Activated T-cell treated with anti-CD3 and anti-CD28 coated beads, Interleukin-2, amount 50 U/mL, for 4 hours (primary cell): Measurements from ENCODE around the gene NAA50. TPM values are rescaled to one million over a fixed set of nuclear protein-coding genes. Genes with fewer than 3 reads are reported as not detected.
A peak's percentile ranks its signal among the peaks of the same experiment; 100 is the strongest.

Experiments
- ATAC-seq, 2 donors: fragments of 200-7000 bp; cut with Tn5 transposase; one replicate each; pipeline ENCODE4 v1.10.0; 2021
- DNase-seq: peaks from one replicate; pipeline ENCODE4 v3.0.0-alpha.2; 2020
- H3K27me3 Mint-ChIP-seq: one replicate; pipeline ENCODE4 v1.8.0; 2021; ENCODE audit warnings: low read depth, mixed read lengths
- H3K36me3 Mint-ChIP-seq: one replicate; pipeline ENCODE4 v1.8.0; 2022; ENCODE audit warnings: mixed read lengths; ENCODE audit not compliant: insufficient read depth
- H3K4me1 Mint-ChIP-seq: one replicate; pipeline ENCODE4 v1.8.0; 2021; ENCODE audit warnings: low read depth, mixed read lengths
- H3K4me3 Mint-ChIP-seq: one replicate; pipeline ENCODE4 v1.8.0; 2021; ENCODE audit warnings: mild to moderate bottlenecking, moderate library complexity, mixed read lengths
- H3K9me3 Mint-ChIP-seq: one replicate; pipeline ENCODE4 v1.8.0; 2021; ENCODE audit warnings: mixed read lengths
- total RNA-seq, 3 donors: library from RNA; stranded (reverse); gene quantifications; one replicate each; pipeline ENCODE4 v1.2.1, GENCODE V29; 2021

Gene NAA50
- total RNA-seq, 3 donors from 2014 or later, result 228 to 273 (median 249) TPM

- Mint-ChIP-seq H3K36me3 (peaks cover 9% of the 10 kb centered on the region), H3K4me3 (no peak overlapping the region), H3K9me3 (peaks cover 4% of the 10 kb centered on the region), H3K4me1 (peaks cover 22% of the 10 kb centered on the region), H3K27me3 (no peaks in the 10 kb centered on the region)
- DNase-seq (no peak), ATAC-seq (no peak)
Measured at GRCh38 chr3:113753376-113753985, 7.4 kb upstream of the NAA50 start.

DNA sequence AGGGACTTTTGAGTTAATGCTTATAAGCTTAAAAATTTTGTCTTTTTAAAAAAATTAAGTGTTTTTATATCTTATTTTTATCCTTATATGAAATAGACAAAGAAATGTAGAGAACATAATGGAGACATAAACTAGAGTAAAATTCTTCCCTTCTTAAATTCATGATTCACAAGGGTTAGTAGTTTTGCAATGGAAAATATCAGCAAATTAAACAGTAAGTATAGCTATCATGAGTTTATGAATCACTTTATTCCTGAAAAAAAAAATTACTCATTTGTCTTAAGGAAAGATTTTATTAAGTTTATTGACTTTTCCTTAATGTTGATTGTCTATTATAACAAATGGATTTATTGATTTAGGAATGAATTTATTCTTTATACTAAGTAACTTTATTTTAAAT is 5.1 kb upstream of the NAA50 start:
- H3K36me3 Mint-ChIP-seq, result peaks cover 2% of the 10 kb centered on the region
- H3K4me3 Mint-ChIP-seq, result no peak overlapping the region
- no peak for DNase-seq
- ATAC-seq, result no peak
- no peaks in the 10 kb centered on the region for H3K9me3 Mint-ChIP-seq
- no peaks in the 10 kb centered on the region for H3K27me3 Mint-ChIP-seq
- peaks cover 36% of the 10 kb centered on the region for H3K4me1 Mint-ChIP-seq

DNA sequence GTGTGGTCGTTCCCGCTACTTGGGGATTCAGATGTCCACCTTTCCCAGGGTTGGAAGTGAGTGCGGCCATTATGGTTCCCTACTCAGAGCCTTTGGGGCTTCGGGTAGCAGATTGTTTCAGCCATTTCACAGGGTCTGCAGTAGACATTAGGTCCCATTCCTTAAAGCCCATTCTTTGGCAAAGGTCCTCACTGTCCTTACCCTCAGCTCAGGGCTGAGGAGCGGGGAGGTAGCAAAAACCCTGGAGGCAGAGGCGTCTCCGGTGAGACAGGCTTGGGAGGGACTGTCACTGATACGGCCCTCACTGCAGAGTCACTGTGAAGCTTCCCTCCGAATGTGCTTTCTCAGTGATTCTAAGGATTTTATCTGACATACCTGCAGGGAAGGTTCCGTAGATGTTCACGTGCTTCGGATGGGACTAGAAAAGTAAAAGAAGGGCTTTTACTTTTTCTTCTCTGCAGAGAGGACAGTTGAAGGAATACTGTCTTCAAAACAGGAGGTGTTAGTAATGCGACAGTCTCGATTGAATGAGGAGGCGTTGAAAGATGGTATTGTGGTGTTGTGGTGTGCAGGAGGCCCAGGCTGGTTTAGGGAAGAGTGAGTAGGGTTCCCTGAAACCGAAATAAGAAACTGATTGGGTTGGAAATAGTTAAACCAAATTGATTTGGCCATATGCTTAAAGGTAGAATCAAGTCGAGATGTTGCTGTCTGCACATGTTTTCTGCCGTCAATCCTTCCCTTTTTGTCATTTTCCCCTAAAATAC is 1.4 kb upstream of the NAA50 start:
- H3K9me3 Mint-ChIP-seq, result no peaks in the 10 kb centered on the region
- ATAC-seq (peak; percentile 36 to 39), DNase-seq (no peak)
- H3K36me3 Mint-ChIP-seq, result peaks cover 6% of the 10 kb centered on the region
- H3K27me3 Mint-ChIP-seq, result no peaks in the 10 kb centered on the region
- H3K4me3 Mint-ChIP-seq, result peak overlapping the region; percentile 95
- peaks cover 50% of the 10 kb centered on the region for H3K4me1 Mint-ChIP-seq

DNA sequence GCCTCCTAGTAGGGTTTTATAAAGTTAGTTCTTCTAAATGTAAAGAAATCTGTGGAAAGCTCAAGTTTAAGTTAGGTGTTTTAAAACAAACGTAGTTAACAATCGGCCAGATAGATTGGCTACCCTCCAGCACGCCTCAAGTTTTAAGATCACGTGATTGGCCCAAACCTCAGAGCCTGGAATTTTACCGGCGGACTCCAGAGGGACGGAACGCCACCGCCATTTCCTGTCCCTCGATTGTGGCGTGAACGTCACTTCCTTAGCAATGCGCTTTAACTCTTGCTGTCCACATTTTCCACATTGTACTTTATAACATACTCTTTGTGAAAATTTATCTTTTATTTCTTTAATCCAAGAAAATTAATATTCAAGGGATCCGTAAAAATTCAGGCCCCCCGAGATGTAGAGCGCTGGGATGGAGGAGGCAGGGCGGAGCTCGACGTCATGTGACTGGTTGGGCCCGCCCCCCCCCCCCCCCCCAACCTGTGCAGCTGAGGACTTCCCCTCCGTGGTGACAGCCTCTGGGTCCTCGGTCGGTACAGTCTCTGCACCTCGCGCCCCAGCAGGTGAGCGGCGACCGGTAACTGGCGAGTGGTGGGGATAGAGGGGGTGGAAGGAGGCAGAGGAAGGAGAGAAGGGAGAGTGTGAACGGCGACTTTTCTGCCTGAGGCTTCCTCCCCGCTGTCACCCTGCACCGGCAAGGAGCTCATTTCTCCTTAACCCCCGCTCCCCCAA is 666 bp upstream of the NAA50 start, which contains the start of gene ATP6V1A:
ATP6V1A (plus strand) TSS at position 488 of the 735 bp plus-strand sequence. CDS start 31,719 bp downstream, outside the sequence.
- DNase-seq, result peak; percentile 70
- ATAC-seq, result peak; percentile 47 to 49
- Mint-ChIP-seq H3K4me3 (peak within 1 kb of the TSS; percentile 95), H3K27me3 (no peaks in the 10 kb centered on the region), H3K36me3 (peaks cover 6% of the 10 kb centered on the region), H3K4me1 (peaks cover 57% of the 10 kb centered on the region), H3K9me3 (no peaks in the 10 kb centered on the region)

- Mint-ChIP-seq H3K36me3 (peaks cover 14% of the 10 kb centered on the region), H3K4me3 (peak overlapping the region; percentile 95)
- DNase-seq, result peak; percentile 74
Measured at GRCh38 chr3:113744941-113745755, 901 bp downstream of the NAA50 start.

DNA sequence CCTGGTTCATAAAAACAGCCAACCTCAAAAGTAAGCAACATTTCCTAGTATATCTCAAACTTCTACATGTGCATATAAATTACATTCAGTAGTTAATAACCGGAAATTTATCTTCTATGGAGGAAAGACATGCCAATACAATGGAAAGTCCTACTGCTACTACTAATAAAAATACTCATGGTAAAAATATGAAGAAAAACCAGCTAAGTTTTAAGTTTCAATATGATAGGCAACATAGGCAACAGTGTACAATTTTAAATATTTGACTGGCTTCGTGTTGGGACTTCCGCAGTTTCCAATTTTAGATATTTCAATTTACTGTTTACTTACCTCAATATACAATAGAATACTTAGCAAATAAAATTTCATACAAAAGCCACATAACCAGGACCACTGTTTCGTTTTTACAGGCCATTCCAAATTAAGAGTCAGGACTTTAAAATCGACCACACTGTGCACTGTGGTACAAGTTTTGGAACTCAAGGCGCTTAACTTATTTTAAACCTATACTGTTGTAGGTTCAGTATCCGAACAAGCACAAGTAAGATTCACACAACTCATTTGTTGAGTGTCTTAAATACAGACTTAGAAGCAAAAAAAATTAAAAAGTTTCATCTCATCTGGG is 2.9 kb downstream of the NAA50 start:
- H3K4me1 Mint-ChIP-seq, result peaks cover 61% of the 10 kb centered on the region
- H3K36me3 Mint-ChIP-seq, result peaks cover 14% of the 10 kb centered on the region
- DNase-seq (no peak), ATAC-seq (no peak)
- peak overlapping the region; percentile 95 for H3K4me3 Mint-ChIP-seq
- H3K27me3 Mint-ChIP-seq, result no peaks in the 10 kb centered on the region
- no peaks in the 10 kb centered on the region for H3K9me3 Mint-ChIP-seq

More at GRCh38 chr3:113744941-113745755, 901 bp downstream of the NAA50 start:
- H3K9me3 Mint-ChIP-seq, result no peaks in the 10 kb centered on the region
- ATAC-seq, result peak; percentile 63 to 68
- peaks cover 70% of the 10 kb centered on the region for H3K4me1 Mint-ChIP-seq
- no peaks in the 10 kb centered on the region for H3K27me3 Mint-ChIP-seq

- peaks cover 14% of the 10 kb centered on the region for H3K36me3 Mint-ChIP-seq
- ATAC-seq (no peak), DNase-seq (no peak)
- no peaks in the 10 kb centered on the region for H3K9me3 Mint-ChIP-seq
- peak overlapping the region; percentile 55 for H3K4me3 Mint-ChIP-seq
- no peaks in the 10 kb centered on the region for H3K27me3 Mint-ChIP-seq
- peaks cover 62% of the 10 kb centered on the region for H3K4me1 Mint-ChIP-seq
Measured at GRCh38 chr3:113741620-113742019, 4.4 kb downstream of the NAA50 start.

DNA sequence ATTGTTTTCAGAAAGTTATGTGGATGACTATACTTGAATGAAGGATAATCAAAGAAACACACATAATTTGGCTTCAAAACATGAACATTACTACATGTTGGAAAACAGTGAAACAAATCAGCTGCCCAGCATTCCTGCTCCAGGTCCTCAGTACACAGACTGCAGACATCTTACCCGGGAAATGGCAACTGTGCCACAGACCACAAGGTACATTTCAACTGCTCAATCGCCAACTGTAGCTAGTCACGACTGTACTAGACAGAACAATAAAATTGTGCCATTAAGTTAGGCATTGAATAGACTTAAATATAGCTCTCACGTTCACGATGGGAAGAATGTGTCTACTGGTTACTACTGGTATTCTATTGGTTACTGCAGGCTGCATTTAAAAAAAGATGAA is 5.0 kb downstream of the NAA50 start:
- ATAC-seq, result no peak

GRCh38 chr3:113736548-113737089 is 9.4 kb downstream of the NAA50 start:
- DNase-seq (no peak), ATAC-seq (peak; percentile 70 to 76)
- Mint-ChIP-seq H3K4me1 (peaks cover 46% of the 10 kb centered on the region), H3K36me3 (peaks cover 10% of the 10 kb centered on the region), H3K9me3 (no peaks in the 10 kb centered on the region), H3K27me3 (no peaks in the 10 kb centered on the region), H3K4me3 (peak overlapping the region; percentile 9)

More for the DNA sequence above, 5.0 kb downstream of the NAA50 start:
- Mint-ChIP-seq H3K27me3 (no peaks in the 10 kb centered on the region), H3K4me3 (peak overlapping the region; percentile 55), H3K4me1 (peaks cover 64% of the 10 kb centered on the region), H3K9me3 (no peaks in the 10 kb centered on the region), H3K36me3 (peaks cover 14% of the 10 kb centered on the region)
- DNase-seq, result no peak

DNA sequence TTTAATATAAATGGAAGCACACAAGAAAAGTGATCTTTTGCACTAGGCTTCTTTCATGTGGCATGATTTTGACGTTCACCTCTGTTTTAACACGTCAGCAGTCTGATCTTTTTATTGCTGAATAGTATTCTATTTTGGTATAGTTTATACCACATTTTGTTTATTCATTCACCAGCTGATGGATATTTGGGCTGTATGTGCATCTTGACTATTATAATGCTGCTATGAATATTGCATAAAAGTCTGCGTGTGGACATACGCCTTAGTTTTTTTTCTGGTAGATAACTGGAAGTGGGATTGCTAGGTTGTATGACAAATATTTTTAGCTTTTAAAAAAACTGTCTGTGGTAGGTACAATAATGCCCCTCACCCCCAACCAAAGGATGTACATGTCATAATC is 14.4 kb downstream of the NAA50 start:
- Mint-ChIP-seq H3K9me3 (no peaks in the 10 kb centered on the region), H3K4me3 (no peak overlapping the region), H3K27me3 (no peaks in the 10 kb centered on the region), H3K4me1 (peaks cover 20% of the 10 kb centered on the region), H3K36me3 (peaks cover 8% of the 10 kb centered on the region)
- ATAC-seq (no peak), DNase-seq (no peak)

DNA sequence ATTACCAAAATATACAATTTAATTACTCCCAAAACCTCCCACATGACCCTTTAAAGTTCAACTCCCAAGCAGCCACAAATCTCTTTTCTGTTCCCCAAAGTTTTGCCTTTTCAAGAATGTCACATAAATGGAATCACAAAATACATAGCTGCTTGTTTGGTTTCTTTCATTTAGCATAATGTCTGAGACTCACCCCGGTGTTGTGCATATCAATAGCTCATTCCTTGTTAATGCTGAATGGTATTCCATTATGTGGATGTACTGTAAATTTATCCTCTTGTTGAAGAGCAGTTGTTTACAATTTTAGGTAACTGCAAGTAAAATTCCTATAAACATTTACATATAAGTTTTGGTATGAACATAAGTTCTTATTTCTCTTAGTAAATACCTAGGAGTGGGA is 15.5 kb downstream of the NAA50 start:
- H3K27me3 Mint-ChIP-seq, result no peaks in the 10 kb centered on the region
- DNase-seq, result no peak

DNA sequence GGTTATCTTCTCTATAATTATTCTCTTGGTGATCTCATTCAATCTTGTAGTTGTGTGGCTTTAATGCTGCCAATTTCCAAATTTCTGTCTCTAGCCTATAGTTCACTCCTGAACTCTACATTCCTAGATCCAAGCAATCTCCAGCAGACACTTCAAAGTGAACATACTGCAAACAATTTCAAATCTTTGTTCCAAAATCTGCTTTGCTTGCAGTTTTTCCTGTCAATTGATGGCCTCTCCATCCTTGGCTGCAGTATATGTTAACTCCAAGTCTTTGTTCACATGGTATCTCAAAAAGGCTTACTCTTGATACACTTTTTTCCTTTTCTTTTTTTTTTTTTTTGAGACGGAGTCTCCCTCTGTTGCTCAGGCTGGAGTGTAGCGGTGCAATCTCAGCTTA is 17.4 kb downstream of the NAA50 start:
- H3K4me1 Mint-ChIP-seq, result peaks cover 21% of the 10 kb centered on the region
- H3K4me3 Mint-ChIP-seq, result no peak overlapping the region
- ATAC-seq (no peak), DNase-seq (no peak)
- H3K9me3 Mint-ChIP-seq, result no peaks in the 10 kb centered on the region
- H3K27me3 Mint-ChIP-seq, result no peaks in the 10 kb centered on the region
- H3K36me3 Mint-ChIP-seq, result peaks cover 10% of the 10 kb centered on the region

More for the DNA sequence above, 15.5 kb downstream of the NAA50 start:
- no peak overlapping the region for H3K4me3 Mint-ChIP-seq
- H3K9me3 Mint-ChIP-seq, result no peaks in the 10 kb centered on the region
- peaks cover 8% of the 10 kb centered on the region for H3K36me3 Mint-ChIP-seq
- H3K4me1 Mint-ChIP-seq, result peaks cover 15% of the 10 kb centered on the region
- no peak for ATAC-seq

DNA sequence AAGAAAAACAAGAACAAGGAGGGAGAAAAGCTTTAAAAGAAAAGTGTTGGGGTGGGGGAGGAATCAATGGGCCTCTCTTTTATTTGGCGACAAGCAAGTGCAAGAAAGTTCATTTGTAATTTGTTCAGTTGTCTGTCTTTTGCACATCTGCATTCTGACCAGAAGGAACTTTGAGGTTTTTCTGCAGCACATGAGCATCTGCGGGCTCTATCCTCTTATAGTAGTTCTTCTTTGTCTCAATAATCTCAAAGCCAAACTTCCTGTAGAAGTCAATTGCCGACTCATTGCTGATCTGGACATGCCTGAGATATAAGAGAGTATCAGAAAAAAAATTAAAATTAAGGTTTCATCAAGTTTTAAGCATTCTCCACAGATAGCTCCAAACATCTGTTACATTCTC is 24.4 kb downstream of the NAA50 start:
- no peaks in the 10 kb centered on the region for H3K27me3 Mint-ChIP-seq
- no peak for ATAC-seq
- H3K4me3 Mint-ChIP-seq, result no peak overlapping the region
- DNase-seq, result no peak
- peaks cover 33% of the 10 kb centered on the region for H3K36me3 Mint-ChIP-seq
- H3K4me1 Mint-ChIP-seq, result peaks cover 20% of the 10 kb centered on the region
- no peaks in the 10 kb centered on the region for H3K9me3 Mint-ChIP-seq
